Glutamatergic neuron (in vitro differentiated cells): ENCODE measurements around the gene FAM219B. TPM values are rescaled to one million over a fixed set of nuclear protein-coding genes. Genes with fewer than 3 reads are reported as not detected.

Source experiments
- DNase-seq: peaks from one replicate; pipeline ENCODE4 v3.0.0; 2022
- H3K27ac Mint-ChIP-seq: one replicate; pipeline ENCODE4 v1.8.0; 2020; ENCODE audit warnings: mild to moderate bottlenecking, mixed read lengths, inconsistent platforms; ENCODE audit not compliant: unreplicated experiment
- H3K27me3 Mint-ChIP-seq: one replicate; pipeline ENCODE4 v1.8.0; 2020; ENCODE audit warnings: mild to moderate bottlenecking, moderate library complexity, mixed read lengths, inconsistent platforms; ENCODE audit not compliant: unreplicated experiment
- H3K36me3 Mint-ChIP-seq: one replicate; pipeline ENCODE4 v1.8.0; 2020; ENCODE audit warnings: mild to moderate bottlenecking, mixed read lengths, inconsistent platforms; ENCODE audit not compliant: unreplicated experiment
- H3K4me1 Mint-ChIP-seq: one replicate; pipeline ENCODE4 v1.8.0; 2020; ENCODE audit warnings: mild to moderate bottlenecking, low read depth, mixed read lengths, inconsistent platforms; ENCODE audit not compliant: unreplicated experiment
- H3K4me3 Mint-ChIP-seq: one replicate; pipeline ENCODE4 v1.8.0; 2020; ENCODE audit warnings: mild to moderate bottlenecking, mixed read lengths, inconsistent platforms; ENCODE audit not compliant: unreplicated experiment
- H3K9me3 Mint-ChIP-seq: one replicate; pipeline ENCODE4 v1.8.0; 2020; ENCODE audit warnings: mild to moderate bottlenecking, moderate library complexity, mixed read lengths, inconsistent platforms; ENCODE audit not compliant: unreplicated experiment
- CTCF ChIP-seq: fragments of 200-600 bp; sonication (generic); IDR thresholded peaks from one replicate; pipeline ENCODE4 v1.5.0; 2021; ENCODE audit not compliant: partially characterized antibody, unreplicated experiment
- total RNA-seq: library from RNA; stranded (reverse); fragmentation: NEBNext Ultra II Directional; extraction: Animal tissue kit (Norgen Biotek cat#: 25700); gene quantifications from one replicate; pipeline ENCODE4 v1.2.1, GENCODE V29; 2021; ENCODE audit not compliant: unreplicated experiment

The FAM219B gene
- total RNA-seq, 1 donor from 2014 or later = 171 TPM

GRCh38 chr15:74913041-74913440 is 6.4 kb upstream of the FAM219B start:
- Mint-ChIP-seq H3K36me3 (no peaks in the 10 kb centered on the region), H3K4me1 (no peaks in the 10 kb centered on the region), H3K4me3 (no peak overlapping the region), H3K27me3 (no peaks in the 10 kb centered on the region), H3K27ac (no peak overlapping the region), H3K9me3 (no peaks in the 10 kb centered on the region)
- DNase-seq = no peak
- TF ChIP-seq CTCF = no peak

DNA sequence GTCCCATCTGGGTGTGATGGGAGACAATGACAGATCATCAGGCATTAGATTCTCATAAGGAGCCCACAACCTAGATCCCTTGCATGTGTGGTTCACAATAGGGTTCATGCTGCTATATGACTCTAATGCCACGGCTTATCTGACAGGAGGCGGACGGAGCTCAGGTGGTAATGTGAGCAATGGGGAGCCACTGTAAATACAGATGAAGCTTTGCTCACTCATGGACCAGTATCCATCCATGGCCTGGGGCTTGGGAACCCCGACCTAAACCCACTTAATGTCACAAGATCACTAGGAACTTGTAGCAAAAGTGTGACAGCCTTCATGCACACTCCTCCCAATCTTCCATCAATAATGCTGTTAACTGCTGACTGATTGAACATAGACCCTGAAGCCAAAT is 2.0 kb upstream of the FAM219B start:
- no peaks in the 10 kb centered on the region for H3K36me3 Mint-ChIP-seq
- H3K9me3 Mint-ChIP-seq = peaks cover 14% of the 10 kb centered on the region
- H3K27ac Mint-ChIP-seq = no peak overlapping the region
- no peak for TF ChIP-seq CTCF
- DNase-seq = no peak
- no peak overlapping the region for H3K4me3 Mint-ChIP-seq
- H3K27me3 Mint-ChIP-seq = peaks cover 3% of the 10 kb centered on the region
- H3K4me1 Mint-ChIP-seq = peaks cover 17% of the 10 kb centered on the region

DNA sequence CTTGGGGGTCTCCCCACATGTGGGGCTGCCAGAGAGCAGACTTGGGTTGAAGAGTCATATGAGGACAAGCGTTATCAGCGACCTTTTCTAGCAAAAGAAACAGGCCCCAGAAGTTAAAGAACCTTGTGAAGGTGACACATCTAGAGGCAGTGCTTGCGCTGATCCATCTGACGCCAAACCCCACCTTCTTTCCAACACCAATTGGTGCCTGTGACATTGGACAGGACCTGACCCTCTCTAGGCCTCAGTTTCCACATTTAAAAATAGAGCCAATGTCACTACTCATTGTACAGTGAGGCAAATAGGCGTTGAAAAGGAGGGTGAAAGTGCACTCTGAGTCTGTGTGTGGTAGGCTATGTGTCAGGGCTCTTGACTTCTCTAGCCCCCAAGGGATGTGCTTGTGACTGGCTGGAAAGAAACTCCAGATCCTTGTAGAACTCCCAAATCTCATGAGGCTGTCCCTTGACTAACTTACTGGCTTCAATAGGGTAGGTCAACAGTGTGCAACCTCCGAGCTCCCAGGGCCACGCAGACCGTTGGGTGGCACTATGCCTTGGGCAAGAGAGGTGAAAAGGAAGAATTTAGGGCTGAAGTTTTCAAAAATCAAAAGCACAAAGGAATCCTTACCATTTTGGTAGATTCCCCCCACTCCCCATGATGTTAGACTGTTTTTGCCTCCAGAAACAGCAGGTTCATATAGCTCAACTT is 666 bp upstream of the FAM219B start:
- peak overlapping the region; percentile 99 for H3K4me3 Mint-ChIP-seq
- peaks cover 17% of the 10 kb centered on the region for H3K4me1 Mint-ChIP-seq
- peaks cover 3% of the 10 kb centered on the region for H3K27me3 Mint-ChIP-seq
- no peaks in the 10 kb centered on the region for H3K36me3 Mint-ChIP-seq
- H3K9me3 Mint-ChIP-seq = peaks cover 14% of the 10 kb centered on the region
- peak overlapping the region; percentile 96 for H3K27ac Mint-ChIP-seq
- DNase-seq = no peak
- TF ChIP-seq CTCF = no peak

DNA sequence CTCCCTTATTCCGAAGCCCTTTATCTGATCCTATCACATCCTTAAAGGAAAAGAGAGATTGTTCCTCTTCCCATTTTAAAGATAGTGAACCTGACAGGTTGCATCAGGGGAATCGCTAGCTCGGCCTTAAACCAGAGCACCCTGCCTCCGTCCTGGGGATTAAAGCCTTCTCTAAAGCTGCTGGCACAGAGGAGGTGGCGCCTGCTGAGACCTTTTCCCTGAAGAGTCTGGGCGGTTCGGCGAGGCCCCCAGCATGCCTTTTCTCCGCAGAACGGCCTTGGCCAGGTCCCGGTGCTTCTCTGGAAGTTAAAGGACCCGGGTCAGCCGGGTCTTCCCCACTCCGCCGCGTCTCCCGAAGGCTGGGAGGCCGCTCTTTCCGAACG is 593 bp downstream of the FAM219B start:
- Mint-ChIP-seq H3K36me3 (no peaks in the 10 kb centered on the region), H3K9me3 (peaks cover 14% of the 10 kb centered on the region), H3K4me1 (peaks cover 17% of the 10 kb centered on the region), H3K4me3 (peak overlapping the region; percentile 95), H3K27ac (peak overlapping the region; percentile 85), H3K27me3 (peaks cover 3% of the 10 kb centered on the region)
- no peak for TF ChIP-seq CTCF
- DNase-seq = peak; percentile 50

GRCh38 chr15:74904190-74904805 is 2.4 kb downstream of the FAM219B start:
- no peak for TF ChIP-seq CTCF
- H3K36me3 Mint-ChIP-seq = peaks cover 4% of the 10 kb centered on the region
- DNase-seq = no peak
- H3K9me3 Mint-ChIP-seq = peaks cover 14% of the 10 kb centered on the region
- peaks cover 5% of the 10 kb centered on the region for H3K27me3 Mint-ChIP-seq
- no peak overlapping the region for H3K27ac Mint-ChIP-seq
- H3K4me3 Mint-ChIP-seq = peak overlapping the region; percentile 95
- peaks cover 17% of the 10 kb centered on the region for H3K4me1 Mint-ChIP-seq
